GM23338 (cell line): ENCODE measurements around the gene ZNF106.

Source experiments
- CREB1 ChIP-seq: fragments of 250-450 bp; sonication (Bioruptor Pico); IDR thresholded peaks from 2 replicates; pipeline ENCODE4 v1.5.0; 2020; ENCODE audit warnings: low read depth, mild to moderate bottlenecking, moderate library complexity
- ETS1 ChIP-seq: IDR thresholded peaks from 2 replicates; pipeline ENCODE4 v1.6.1; 2016; ENCODE audit warnings: antibody characterized with exemption
- EZH2 ChIP-seq: fragments of 200-600 bp; sonication (generic); IDR thresholded peaks from one replicate; pipeline ENCODE4 v1.8.0; 2017; ENCODE audit warnings: antibody characterized with exemption, mild to moderate bottlenecking, low read depth; ENCODE audit not compliant: unreplicated experiment
- EZH2phosphoT487 ChIP-seq: fragments of 200-600 bp; sonication (generic); IDR thresholded peaks from one replicate; pipeline ENCODE4 v1.8.1; 2018; ENCODE audit warnings: antibody characterized with exemption; ENCODE audit not compliant: unreplicated experiment
- JUNB ChIP-seq: IDR thresholded peaks from one replicate; pipeline ENCODE4 v1.6.1; 2016; ENCODE audit warnings: antibody characterized with exemption; ENCODE audit not compliant: unreplicated experiment
- NANOG ChIP-seq: IDR thresholded peaks from 2 replicates; pipeline ENCODE4 v1.6.1; 2016; ENCODE audit warnings: antibody characterized with exemption, borderline replicate concordance
- POLR2AphosphoS5 ChIP-seq: IDR thresholded peaks from 2 replicates; pipeline ENCODE4 v1.6.1; 2016; ENCODE audit warnings: antibody characterized with exemption, low read depth
- STAT1 ChIP-seq: IDR thresholded peaks from one replicate; pipeline ENCODE4 v1.6.1; 2016; ENCODE audit warnings: antibody characterized with exemption; ENCODE audit not compliant: unreplicated experiment
- ZNF114 ChIP-seq: fragments of 250-450 bp; sonication (Bioruptor Pico); IDR thresholded peaks from 2 replicates; pipeline ENCODE4 v1.5.0; 2020; ENCODE audit warnings: mild to moderate bottlenecking, moderate library complexity
- ZNF331 ChIP-seq: fragments of 250-450 bp; sonication (Bioruptor Pico); IDR thresholded peaks from 2 replicates; pipeline ENCODE4 v1.5.0; 2020; ENCODE audit warnings: low read depth, mild to moderate bottlenecking, moderate library complexity
- TF ChIP-seq, protein P1 (sequence below), 2 experiments: fragments of 200-600 bp in 1 of 2; sonication (generic) in 1 of 2; conservative IDR thresholded peaks; 2 replicates each; pipeline versions ENCODE4 v1.5.1 to v1.6.1; 2016 to 2017; ENCODE audit warnings: antibody characterized with exemption in 2 of 2, low read depth in 2 of 2, mild to moderate bottlenecking in 2 of 2, moderate library complexity in 1 of 2
- TF ChIP-seq, protein P2 (sequence below): IDR thresholded peaks from one replicate; pipeline ENCODE4 v1.6.1; 2018; ENCODE audit warnings: antibody characterized with exemption; ENCODE audit not compliant: unreplicated experiment

GRCh38 chr15:42364529-42364928 lies 126.4 kb downstream of the ZNF106 start:
- TF ChIP-seq, protein P1, sequence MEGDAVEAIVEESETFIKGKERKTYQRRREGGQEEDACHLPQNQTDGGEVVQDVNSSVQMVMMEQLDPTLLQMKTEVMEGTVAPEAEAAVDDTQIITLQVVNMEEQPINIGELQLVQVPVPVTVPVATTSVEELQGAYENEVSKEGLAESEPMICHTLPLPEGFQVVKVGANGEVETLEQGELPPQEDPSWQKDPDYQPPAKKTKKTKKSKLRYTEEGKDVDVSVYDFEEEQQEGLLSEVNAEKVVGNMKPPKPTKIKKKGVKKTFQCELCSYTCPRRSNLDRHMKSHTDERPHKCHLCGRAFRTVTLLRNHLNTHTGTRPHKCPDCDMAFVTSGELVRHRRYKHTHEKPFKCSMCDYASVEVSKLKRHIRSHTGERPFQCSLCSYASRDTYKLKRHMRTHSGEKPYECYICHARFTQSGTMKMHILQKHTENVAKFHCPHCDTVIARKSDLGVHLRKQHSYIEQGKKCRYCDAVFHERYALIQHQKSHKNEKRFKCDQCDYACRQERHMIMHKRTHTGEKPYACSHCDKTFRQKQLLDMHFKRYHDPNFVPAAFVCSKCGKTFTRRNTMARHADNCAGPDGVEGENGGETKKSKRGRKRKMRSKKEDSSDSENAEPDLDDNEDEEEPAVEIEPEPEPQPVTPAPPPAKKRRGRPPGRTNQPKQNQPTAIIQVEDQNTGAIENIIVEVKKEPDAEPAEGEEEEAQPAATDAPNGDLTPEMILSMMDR (conservative IDR thresholded peaks at IDR 0.05; ENCODE audit: low read depth in 2 of 2), result no peak
- TF ChIP-seq, protein P2, sequence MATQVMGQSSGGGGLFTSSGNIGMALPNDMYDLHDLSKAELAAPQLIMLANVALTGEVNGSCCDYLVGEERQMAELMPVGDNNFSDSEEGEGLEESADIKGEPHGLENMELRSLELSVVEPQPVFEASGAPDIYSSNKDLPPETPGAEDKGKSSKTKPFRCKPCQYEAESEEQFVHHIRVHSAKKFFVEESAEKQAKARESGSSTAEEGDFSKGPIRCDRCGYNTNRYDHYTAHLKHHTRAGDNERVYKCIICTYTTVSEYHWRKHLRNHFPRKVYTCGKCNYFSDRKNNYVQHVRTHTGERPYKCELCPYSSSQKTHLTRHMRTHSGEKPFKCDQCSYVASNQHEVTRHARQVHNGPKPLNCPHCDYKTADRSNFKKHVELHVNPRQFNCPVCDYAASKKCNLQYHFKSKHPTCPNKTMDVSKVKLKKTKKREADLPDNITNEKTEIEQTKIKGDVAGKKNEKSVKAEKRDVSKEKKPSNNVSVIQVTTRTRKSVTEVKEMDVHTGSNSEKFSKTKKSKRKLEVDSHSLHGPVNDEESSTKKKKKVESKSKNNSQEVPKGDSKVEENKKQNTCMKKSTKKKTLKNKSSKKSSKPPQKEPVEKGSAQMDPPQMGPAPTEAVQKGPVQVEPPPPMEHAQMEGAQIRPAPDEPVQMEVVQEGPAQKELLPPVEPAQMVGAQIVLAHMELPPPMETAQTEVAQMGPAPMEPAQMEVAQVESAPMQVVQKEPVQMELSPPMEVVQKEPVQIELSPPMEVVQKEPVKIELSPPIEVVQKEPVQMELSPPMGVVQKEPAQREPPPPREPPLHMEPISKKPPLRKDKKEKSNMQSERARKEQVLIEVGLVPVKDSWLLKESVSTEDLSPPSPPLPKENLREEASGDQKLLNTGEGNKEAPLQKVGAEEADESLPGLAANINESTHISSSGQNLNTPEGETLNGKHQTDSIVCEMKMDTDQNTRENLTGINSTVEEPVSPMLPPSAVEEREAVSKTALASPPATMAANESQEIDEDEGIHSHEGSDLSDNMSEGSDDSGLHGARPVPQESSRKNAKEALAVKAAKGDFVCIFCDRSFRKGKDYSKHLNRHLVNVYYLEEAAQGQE, result no peak
- no peak for TF ChIP-seq POLR2AphosphoS5
- TF ChIP-seq EZH2phosphoT487, result no peak
- TF ChIP-seq EZH2, result no peak
- TF ChIP-seq ZNF331, result no peak
- TF ChIP-seq ZNF114 (CRISPR knock-in tag), result no peak
- TF ChIP-seq JUNB, result no peak
- no peak for TF ChIP-seq CREB1 (CRISPR knock-in tag)
- no peak for TF ChIP-seq NANOG
- no peak for TF ChIP-seq ETS1
- no peak for TF ChIP-seq STAT1
